Hepatocyte (in vitro differentiated cells): Measurements from ENCODE around the gene QTRT2. TPM values are rescaled to one million over a fixed set of nuclear protein-coding genes. Genes with fewer than 3 reads are reported as not detected.

Experiments used
- DNase-seq: peaks from one replicate; pipeline ENCODE4 v3.0.0-alpha.2; 2016; ENCODE audit warnings: low spot score
- H2AFZ ChIP-seq: fragments of 200-600 bp; sonication (generic); 2 replicates; pipeline ENCODE4 v1.6.0; 2016; ENCODE audit warnings: antibody characterized with exemption, mild to moderate bottlenecking
- H3K27ac ChIP-seq: fragments of 200-600 bp; sonication (generic); 2 replicates; pipeline ENCODE4 v1.5.1; 2016; ENCODE audit warnings: mild to moderate bottlenecking
- H3K27me3 ChIP-seq: fragments of 200-600 bp; sonication (generic); 2 replicates; pipeline ENCODE4 v1.6.1; 2016
- H3K36me3 ChIP-seq: fragments of 200-600 bp; sonication (generic); replicated peaks from 2 replicates; pipeline ENCODE4 v1.5.1; 2016; ENCODE audit warnings: low read depth; ENCODE audit not compliant: insufficient read depth
- H3K4me1 ChIP-seq: fragments of 200-600 bp; sonication (generic); 2 replicates; pipeline ENCODE4 v1.5.1; 2016; ENCODE audit warnings: mild to moderate bottlenecking, moderate library complexity; ENCODE audit not compliant: insufficient read depth
- H3K4me2 ChIP-seq: fragments of 200-600 bp; sonication (generic); 2 replicates; pipeline ENCODE4 v1.6.0; 2016
- H3K4me3 ChIP-seq: fragments of 200-600 bp; sonication (generic); 2 replicates; pipeline ENCODE4 v1.5.1; 2016; ENCODE audit warnings: mild to moderate bottlenecking
- H3K79me2 ChIP-seq: fragments of 200-600 bp; sonication (generic); 2 replicates; pipeline ENCODE4 v1.6.0; 2017; ENCODE audit warnings: mild to moderate bottlenecking
- H3K9me2 ChIP-seq: fragments of 200-600 bp; sonication (generic); replicated peaks from 2 replicates; pipeline ENCODE4 v1.6.0; 2017; ENCODE audit warnings: mild to moderate bottlenecking; ENCODE audit not compliant: insufficient read depth
- H3K9me3 ChIP-seq: fragments of 200-600 bp; sonication (generic); 2 replicates; pipeline ENCODE4 v1.5.1; 2016; ENCODE audit warnings: low read depth, mild to moderate bottlenecking
- H4K20me1 ChIP-seq: fragments of 200-600 bp; sonication (generic); 2 replicates; pipeline ENCODE4 v1.6.0; 2016; ENCODE audit warnings: mild to moderate bottlenecking; ENCODE audit not compliant: insufficient read depth, poor library complexity, severe bottlenecking
- CTCF ChIP-seq: fragments of 200-600 bp; sonication (generic); IDR thresholded peaks from 2 replicates; pipeline ENCODE4 v1.5.1; 2016; ENCODE audit warnings: antibody characterized with exemption, mild to moderate bottlenecking; ENCODE audit not compliant: poor library complexity
- EZH2 ChIP-seq: fragments of 200-600 bp; sonication (generic); IDR thresholded peaks from 2 replicates; pipeline ENCODE4 v1.6.1; 2016; ENCODE audit warnings: antibody characterized with exemption, mild to moderate bottlenecking, borderline replicate concordance
- EZH2phosphoT487 ChIP-seq: fragments of 200-600 bp; sonication (generic); IDR thresholded peaks from one replicate; pipeline ENCODE4 v1.6.1; 2018; ENCODE audit warnings: antibody characterized with exemption, mild to moderate bottlenecking, low read depth, moderate library complexity; ENCODE audit not compliant: unreplicated experiment, severe bottlenecking
- WGBS: methylation state at CpG from one replicate; pipeline ENCODE4 v1.1.6; 2016; ENCODE audit warnings: low lambda C conversion rate; ENCODE audit errors: missing lambda C conversion rate; 5-methylcytosine and 5-hydroxymethylcytosine counted together
- polyA plus RNA-seq: library from polyadenylated mRNA; unstranded; fragments of >200 nt; fragmentation: Nextera tagmentation; extraction: Ambion mirVana; gene quantifications from 2 replicates; pipeline ENCODE4 v1.2.1, GENCODE V29; 2016
- total RNA-seq: library from RNA; depleted of rRNA; stranded (reverse); fragments of >200 nt; gene quantifications from 2 replicates; pipeline ENCODE4 v1.2.3, GENCODE V29; 2014

QTRT2 gene
- total and polyA plus RNA-seq, 2 experiments from 2014 or later: 7.8 to 18.3 TPM

- H3K27ac ChIP-seq: no peak overlapping the region
- H3K4me2 ChIP-seq: no peak overlapping the region
- no peak overlapping the region for H2AFZ ChIP-seq
- WGBS: 91% methylated on average over 8 of the region's 8 CpGs
- DNase-seq: no peak
- peaks cover 61% of the 10 kb centered on the region for H3K79me2 ChIP-seq
- no peak overlapping the region for H3K4me3 ChIP-seq
- H3K36me3 ChIP-seq: no peaks in the 10 kb centered on the region
- H3K27me3 ChIP-seq: no peaks in the 10 kb centered on the region
- TF ChIP-seq CTCF (no peak), EZH2 (no peak), EZH2phosphoT487 (no peak)
- no peaks in the 10 kb centered on the region for H4K20me1 ChIP-seq
- no peaks in the 10 kb centered on the region for H3K4me1 ChIP-seq
- no peaks in the 10 kb centered on the region for H3K9me3 ChIP-seq
- H3K9me2 ChIP-seq: no peaks in the 10 kb centered on the region
These were observed 2.1 kb downstream of the QTRT2 start for GRCh38 chr3:114058646-114059045.

GRCh38 chr3:114060906-114061655 is 4.5 kb downstream of the QTRT2 start:
- H3K79me2 ChIP-seq: peaks cover 67% of the 10 kb centered on the region
- no peaks in the 10 kb centered on the region for H4K20me1 ChIP-seq
- no peaks in the 10 kb centered on the region for H3K27me3 ChIP-seq
- no peak overlapping the region for H3K27ac ChIP-seq
- DNase-seq: no peak
- no peaks in the 10 kb centered on the region for H3K4me1 ChIP-seq
- no peaks in the 10 kb centered on the region for H3K9me2 ChIP-seq
- H3K36me3 ChIP-seq: no peaks in the 10 kb centered on the region
- no peaks in the 10 kb centered on the region for H3K9me3 ChIP-seq
- 98% methylated on average over 8 of the region's 8 CpGs for WGBS
- H3K4me2 ChIP-seq: no peak overlapping the region
- no peak overlapping the region for H3K4me3 ChIP-seq
- no peak overlapping the region for H2AFZ ChIP-seq
- no peak for TF ChIP-seq CTCF

- Histone ChIP-seq H3K9me2 (no peaks in the 10 kb centered on the region), H3K4me1 (no peaks in the 10 kb centered on the region), H3K27me3 (no peaks in the 10 kb centered on the region), H3K79me2 (peaks cover 15% of the 10 kb centered on the region), H2AFZ (no peak overlapping the region), H3K4me2 (no peak overlapping the region), H3K9me3 (no peaks in the 10 kb centered on the region), H3K27ac (no peak overlapping the region), H3K36me3 (no peaks in the 10 kb centered on the region), H3K4me3 (no peak overlapping the region), H4K20me1 (no peaks in the 10 kb centered on the region)
- DNase-seq: no peak
- TF ChIP-seq EZH2phosphoT487 (no peak), EZH2 (no peak), CTCF (no peak)
- 96% methylated on average over 4 of the region's 4 CpGs for WGBS
These were observed 11.3 kb downstream of the QTRT2 start for GRCh38 chr3:114067804-114068203.

- Histone ChIP-seq H3K79me2 (peaks cover 10% of the 10 kb centered on the region), H3K9me2 (no peaks in the 10 kb centered on the region), H3K27ac (no peak overlapping the region), H3K4me2 (no peak overlapping the region), H2AFZ (no peak overlapping the region), H3K4me1 (no peaks in the 10 kb centered on the region), H4K20me1 (no peaks in the 10 kb centered on the region), H3K36me3 (no peaks in the 10 kb centered on the region), H3K4me3 (no peak overlapping the region), H3K9me3 (no peaks in the 10 kb centered on the region), H3K27me3 (no peaks in the 10 kb centered on the region)
- whole genome bisulfite sequencing: 93% methylated on average over 4 of the region's 4 CpGs
- DNase-seq: no peak
- TF ChIP-seq EZH2 (no peak), EZH2phosphoT487 (no peak), CTCF (no peak)
These were observed 11.8 kb downstream of the QTRT2 start for GRCh38 chr3:114068336-114068735.
